Retinal pigment epithelial cell (primary cell): Measurements from ENCODE around the gene EFCAB11.

Experiments
- DNase-seq: peaks from one replicate; pipeline ENCODE4 v3.0.0-alpha.2; 2010; ENCODE audit warnings: low read depth
- H3K4me3 ChIP-seq: 2 replicates; pipeline ENCODE4 v1.5.1; 2011; ENCODE audit warnings: mild to moderate bottlenecking, low read length, control low read depth, moderate library complexity
- CTCF ChIP-seq: conservative IDR thresholded peaks from 2 replicates; pipeline ENCODE4 v1.5.1; 2011; ENCODE audit warnings: low read depth, low read length, control low read depth, inconsistent platforms

EFCAB11 gene

GRCh38 chr14:89922031-89922907 is 32.3 kb downstream of the EFCAB11 start:
- H3K4me3 ChIP-seq = no peak overlapping the region

GRCh38 chr14:89921346-89921745 is 33.2 kb downstream of the EFCAB11 start:
- TF ChIP-seq CTCF = no peak
- no peak for DNase-seq
- H3K4me3 ChIP-seq = no peak overlapping the region

More at GRCh38 chr14:89922031-89922907, 32.3 kb downstream of the EFCAB11 start:
- peak; percentile 72 for DNase-seq
- no peak for TF ChIP-seq CTCF

GRCh38 chr14:89920056-89920455 is 34.5 kb downstream of the EFCAB11 start:
- TF ChIP-seq CTCF = no peak
- no peak for DNase-seq
- no peak overlapping the region for H3K4me3 ChIP-seq

GRCh38 chr14:89918721-89919120 is 35.8 kb downstream of the EFCAB11 start:
- no peak for TF ChIP-seq CTCF
- no peak for DNase-seq
- H3K4me3 ChIP-seq = no peak overlapping the region

GRCh38 chr14:89915114-89915878 is 39.2 kb downstream of the EFCAB11 start:
- DNase-seq = peak; percentile 34
- no peak overlapping the region for H3K4me3 ChIP-seq
- TF ChIP-seq CTCF = peak; percentile 94

GRCh38 chr14:89912667-89913211 is 41.8 kb downstream of the EFCAB11 start:
- peak; percentile 97 for DNase-seq
- no peak for TF ChIP-seq CTCF
- H3K4me3 ChIP-seq = no peak overlapping the region
